Mucosa of descending colon (tissue), 3 donors: ENCODE data around the gene RGS6. TPM values are rescaled to one million over a fixed set of nuclear protein-coding genes. Genes with fewer than 3 reads are reported as not detected.

Experiments used
- ATAC-seq: fragments of 200-7000 bp; cut with Tn5 transposase; one replicate; pipeline ENCODE4 v1.9.1; 2020; ENCODE audit warnings: mild to moderate bottlenecking, moderate library complexity
- DNase-seq, 3 donors: peaks; one replicate each; pipeline ENCODE4 v3.0.0-alpha.2; 2020
- H3K36me3 ChIP-seq: fragments of 200-600 bp; one replicate; pipeline ENCODE4 v1.8.0; 2021; ENCODE audit warnings: low read depth, mild to moderate bottlenecking
- H3K4me1 ChIP-seq: fragments of 200-600 bp; one replicate; pipeline ENCODE4 v1.8.0; 2021; ENCODE audit warnings: low read depth, mild to moderate bottlenecking
- H3K4me3 ChIP-seq: fragments of 200-600 bp; one replicate; pipeline ENCODE4 v1.8.0; 2021; ENCODE audit warnings: mild to moderate bottlenecking
- H3K9me3 ChIP-seq: fragments of 200-600 bp; one replicate; pipeline ENCODE4 v1.8.0; 2021; ENCODE audit warnings: mild to moderate bottlenecking
- intact Hi-C, 2 donors: fragments of 100-400 bp; cut with DNase I in 1 of 2; cut with micrococcal nuclease in 1 of 2; formaldehyde crosslinking; loops; one replicate each; pipeline versions ENCODE4 v1.11.0 to v1.11.1; 2022; cut with DNase I, micrococcal nuclease
- total RNA-seq, 3 donors: library from RNA; stranded (reverse); fragmentation: NEBNext Ultra II Directional in 2 of 3; extraction: Animal tissue kit (Norgen Biotek cat#: 25700) in 2 of 3; gene quantifications; one replicate each; pipeline versions ENCODE4 v1.2.1 to v1.2.4, GENCODE V29; 2021 to 2023
- TF ChIP-seq, protein P1 (sequence below): fragments of 200-600 bp; IDR thresholded peaks from one replicate; pipeline ENCODE4 v1.8.0; 2022; ENCODE audit warnings: antibody characterized with exemption, mild to moderate bottlenecking
- donor health status: DM: no; HTN: no; CAD: no; lungs with moderate emphysema.
- donor health status: DM: no; HTN: no; CAD: no.
- donor health status: DM: no; HTN: yes; CAD: no.

Gene RGS6
- total RNA-seq, 3 donors from 2014 or later, result 0.66 to 2.5 (median 0.94) TPM

DNA sequence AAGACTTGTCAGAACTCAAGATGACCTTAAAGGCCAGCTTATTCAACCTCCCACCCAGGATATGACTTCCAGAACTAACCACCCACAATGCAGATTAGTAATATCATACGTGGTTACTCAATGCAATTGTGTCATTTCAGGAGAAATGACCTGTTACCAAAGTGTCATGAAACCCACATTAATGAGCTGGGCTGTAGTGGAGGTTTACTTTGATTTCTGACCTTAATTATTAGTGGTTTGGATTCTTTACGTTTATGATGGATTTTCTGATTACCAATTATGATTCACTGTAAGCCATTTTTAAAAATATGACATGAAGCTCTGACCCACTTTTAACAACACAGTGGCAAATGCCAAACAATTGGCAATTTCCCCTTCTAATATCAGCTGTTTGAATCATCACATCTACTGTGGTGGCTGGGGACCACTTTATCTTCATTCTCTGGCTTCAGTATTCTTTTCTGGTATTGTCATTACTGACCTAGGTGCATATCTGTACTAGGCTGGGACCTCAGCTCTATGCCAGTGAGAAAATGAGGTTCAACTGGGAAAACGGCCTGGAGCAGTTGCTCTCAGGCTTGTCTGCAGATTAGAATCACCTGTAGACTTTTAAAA lies 223.3 kb downstream of the RGS6 start:
- H3K4me3 ChIP-seq, result no peak overlapping the region
- H3K36me3 ChIP-seq, result no peaks in the 10 kb centered on the region
- TF ChIP-seq, protein P1, sequence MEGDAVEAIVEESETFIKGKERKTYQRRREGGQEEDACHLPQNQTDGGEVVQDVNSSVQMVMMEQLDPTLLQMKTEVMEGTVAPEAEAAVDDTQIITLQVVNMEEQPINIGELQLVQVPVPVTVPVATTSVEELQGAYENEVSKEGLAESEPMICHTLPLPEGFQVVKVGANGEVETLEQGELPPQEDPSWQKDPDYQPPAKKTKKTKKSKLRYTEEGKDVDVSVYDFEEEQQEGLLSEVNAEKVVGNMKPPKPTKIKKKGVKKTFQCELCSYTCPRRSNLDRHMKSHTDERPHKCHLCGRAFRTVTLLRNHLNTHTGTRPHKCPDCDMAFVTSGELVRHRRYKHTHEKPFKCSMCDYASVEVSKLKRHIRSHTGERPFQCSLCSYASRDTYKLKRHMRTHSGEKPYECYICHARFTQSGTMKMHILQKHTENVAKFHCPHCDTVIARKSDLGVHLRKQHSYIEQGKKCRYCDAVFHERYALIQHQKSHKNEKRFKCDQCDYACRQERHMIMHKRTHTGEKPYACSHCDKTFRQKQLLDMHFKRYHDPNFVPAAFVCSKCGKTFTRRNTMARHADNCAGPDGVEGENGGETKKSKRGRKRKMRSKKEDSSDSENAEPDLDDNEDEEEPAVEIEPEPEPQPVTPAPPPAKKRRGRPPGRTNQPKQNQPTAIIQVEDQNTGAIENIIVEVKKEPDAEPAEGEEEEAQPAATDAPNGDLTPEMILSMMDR, result no peak
- intact Hi-C loops, result no loop called here
- no peaks in the 10 kb centered on the region for H3K4me1 ChIP-seq
- peaks cover 15% of the 10 kb centered on the region for H3K9me3 ChIP-seq
- DNase-seq, result no peak
- no peak for ATAC-seq

DNA sequence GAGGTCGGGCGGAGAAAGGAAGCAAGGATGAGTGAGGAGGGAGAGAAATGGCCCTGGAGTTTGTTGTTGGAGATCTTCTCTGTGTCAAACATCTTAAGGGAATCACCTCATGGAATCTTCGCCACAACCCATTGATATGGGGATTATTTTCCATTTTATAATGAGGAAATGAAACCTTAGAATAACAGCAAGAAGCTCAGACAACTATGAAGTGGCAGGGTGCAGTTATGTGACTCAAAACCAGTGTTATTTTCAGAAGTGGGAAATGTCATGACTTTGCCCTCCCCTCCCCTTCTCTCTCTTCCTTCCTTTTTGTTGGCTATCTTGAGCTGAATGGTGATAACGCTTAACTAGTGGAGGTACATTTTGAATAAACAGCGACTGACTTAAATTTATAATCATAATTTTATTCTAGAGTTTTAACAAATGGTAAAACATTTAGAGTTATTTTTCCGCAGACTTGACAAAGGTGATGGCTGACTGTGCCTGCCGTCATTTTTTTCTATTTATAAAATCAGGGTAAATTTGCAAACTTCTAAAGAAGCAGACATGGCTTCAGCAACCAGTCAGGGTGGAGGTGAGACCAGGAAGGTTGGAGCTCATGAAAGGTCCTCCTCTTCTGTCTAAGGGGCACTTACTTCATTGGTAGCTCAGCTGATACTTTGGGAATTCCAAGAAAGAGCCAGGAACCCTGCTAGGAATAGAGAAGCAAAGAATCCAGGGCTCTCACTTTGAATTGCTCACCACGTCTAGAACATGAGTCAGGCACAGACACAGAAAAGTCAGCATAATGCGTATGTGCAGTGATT lies 232.4 kb downstream of the RGS6 start:
- DNase-seq, result no peak
- Histone ChIP-seq H3K4me3 (no peak overlapping the region), H3K4me1 (no peaks in the 10 kb centered on the region), H3K36me3 (no peaks in the 10 kb centered on the region), H3K9me3 (peaks cover 2% of the 10 kb centered on the region)
- TF ChIP-seq, protein P1, result no peak
- intact Hi-C loops, result no loop called here
- no peak for ATAC-seq

- TF ChIP-seq, protein P1, result no peak
- Histone ChIP-seq H3K4me1 (no peaks in the 10 kb centered on the region), H3K36me3 (no peaks in the 10 kb centered on the region), H3K9me3 (peaks cover 2% of the 10 kb centered on the region), H3K4me3 (no peak overlapping the region)
- intact Hi-C loops, result no loop called here
- DNase-seq, result no peak
- ATAC-seq, result no peak
Measured at GRCh38 chr14:72165229-72165698, 233.0 kb downstream of the RGS6 start.

DNA sequence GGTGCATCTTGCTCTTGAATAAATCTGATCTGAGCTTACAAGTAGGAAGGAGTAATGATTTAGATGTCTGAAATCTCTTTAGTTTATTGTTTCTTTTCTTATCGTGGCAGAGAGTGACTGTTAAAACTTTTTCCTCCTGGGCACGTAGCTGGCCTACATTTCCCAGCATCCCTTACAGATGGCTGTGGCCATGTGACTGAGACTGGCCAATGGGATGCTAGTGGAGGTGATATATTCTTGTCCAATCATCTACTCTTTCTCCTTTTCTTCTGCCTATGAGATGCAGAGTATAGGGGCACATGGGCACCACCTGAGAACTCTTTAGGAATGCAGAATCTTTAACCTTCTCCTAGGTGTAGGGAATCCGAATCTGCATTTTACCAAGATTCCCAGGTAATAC lies 237.3 kb downstream of the RGS6 start:
- DNase-seq (no peak), ATAC-seq (no peak)
- intact Hi-C loops, result no loop called here
- Histone ChIP-seq H3K4me1 (no peaks in the 10 kb centered on the region), H3K4me3 (no peak overlapping the region), H3K36me3 (no peaks in the 10 kb centered on the region), H3K9me3 (peaks cover 2% of the 10 kb centered on the region)
- TF ChIP-seq, protein P1, result no peak

DNA sequence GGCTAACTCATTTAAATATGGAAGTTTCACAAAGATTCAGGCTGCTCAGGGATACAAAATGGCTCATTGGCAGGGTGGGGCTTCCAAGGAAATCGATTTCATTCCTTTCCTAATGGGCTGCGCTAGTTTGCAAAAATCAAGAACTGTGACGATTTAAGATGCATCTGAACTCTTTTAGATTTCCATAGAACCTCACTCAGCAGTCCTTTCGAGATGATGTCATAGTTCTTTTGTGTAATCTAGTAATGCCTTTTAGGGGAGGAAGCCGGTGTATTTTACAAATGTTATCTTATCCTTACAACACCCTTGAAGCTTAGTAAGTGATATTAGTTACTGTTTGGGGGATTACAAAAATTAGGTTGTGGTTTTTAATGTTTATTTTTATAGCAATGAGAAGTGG lies 239.8 kb downstream of the RGS6 start:
- Histone ChIP-seq H3K4me3 (no peak overlapping the region), H3K4me1 (no peaks in the 10 kb centered on the region), H3K36me3 (no peaks in the 10 kb centered on the region), H3K9me3 (no peaks in the 10 kb centered on the region)
- no peak for DNase-seq
- ATAC-seq, result no peak
- intact Hi-C loops, result no loop called here
- TF ChIP-seq, protein P1, result no peak
